WTC11 (cell line): Measurements from ENCODE around the gene ASB3. TPM values are rescaled to one million over a fixed set of nuclear protein-coding genes. Genes with fewer than 3 reads are reported as not detected.
"Not testable (repeated sequence)": the region's sequence is repeated elsewhere in the genome, so short reads cannot be mapped to it uniquely, and the experiment has no call there.

Source experiments
- ATAC-seq: fragments of 200-7000 bp; cut with Tn5 transposase; 2 replicates; pipeline ENCODE4 v1.10.0; 2021; ENCODE audit warnings: mild to moderate bottlenecking, moderate library complexity
- CTCF ChIA-PET: fragments of 300-600 bp; sonication (Branson Sonifier 250); formaldehyde crosslinking; loops from one replicate; lab custom pipeline; 2021; ENCODE audit warnings: antibody characterized with exemption; lab: Charles Lee
- POLR2A ChIA-PET: fragments of 350-600 bp; sonication (Branson Sonifier 250); formaldehyde crosslinking; loops from one replicate; lab custom pipeline; 2021; ENCODE audit warnings: antibody characterized with exemption; lab: Charles Lee
- DNase-seq: peaks from one replicate; pipeline ENCODE4 v3.0.0; 2021; ENCODE audit warnings: low spot score
- H3K27ac Mint-ChIP-seq: 2 replicates; pipeline ENCODE4 v1.8.0; 2021; ENCODE audit warnings: mixed read lengths
- H3K27me3 Mint-ChIP-seq: 2 replicates; pipeline ENCODE4 v1.8.0; 2021; ENCODE audit warnings: low read depth, mild to moderate bottlenecking, moderate library complexity, mixed read lengths
- H3K36me3 Mint-ChIP-seq: 2 replicates; pipeline ENCODE4 v1.8.0; 2021; ENCODE audit warnings: mixed read lengths
- H3K4me1 Mint-ChIP-seq: 2 replicates; pipeline ENCODE4 v1.8.0; 2022; ENCODE audit warnings: mixed read lengths
- H3K4me3 Mint-ChIP-seq: 2 replicates; pipeline ENCODE4 v1.8.0; 2021; ENCODE audit warnings: mild to moderate bottlenecking, moderate library complexity, mixed read lengths
- H3K9me3 Mint-ChIP-seq: 2 replicates; pipeline ENCODE4 v1.8.0; 2021; ENCODE audit warnings: mixed read lengths
- CBFB ChIP-seq: sonication (generic); formaldehyde crosslinking; IDR thresholded peaks from 2 replicates; pipeline ENCODE4 v1.8.1; 2022; ENCODE audit warnings: mild to moderate bottlenecking, low read depth, missing genetic modification reagents
- CREB1 ChIP-seq: sonication (generic); formaldehyde crosslinking; IDR thresholded peaks from 2 replicates; pipeline ENCODE4 v1.8.0; 2023; ENCODE audit warnings: mild to moderate bottlenecking, missing genetic modification reagents
- ELF4 ChIP-seq: sonication (generic); formaldehyde crosslinking; IDR thresholded peaks from 2 replicates; pipeline ENCODE4 v1.8.1; 2022; ENCODE audit warnings: low read depth, mild to moderate bottlenecking, moderate library complexity, missing genetic modification reagents
- ESRRA ChIP-seq: sonication (generic); formaldehyde crosslinking; IDR thresholded peaks from 2 replicates; pipeline ENCODE4 v1.8.1; 2022; ENCODE audit warnings: mild to moderate bottlenecking, missing genetic modification reagents, borderline replicate concordance
- GRHL2 ChIP-seq: fragments of 250-450 bp; sonication (Bioruptor Pico); IDR thresholded peaks from 2 replicates; pipeline ENCODE4 v1.8.0; 2022; ENCODE audit warnings: mild to moderate bottlenecking, moderate library complexity; ENCODE audit not compliant: insufficient replicate concordance, severe bottlenecking
- MAX ChIP-seq: sonication (generic); formaldehyde crosslinking; IDR thresholded peaks from 2 replicates; pipeline ENCODE4 v1.8.0; 2022; ENCODE audit warnings: mild to moderate bottlenecking, missing genetic modification reagents
- MYBL2 ChIP-seq: sonication (generic); formaldehyde crosslinking; IDR thresholded peaks from 2 replicates; pipeline ENCODE4 v1.8.1; 2023; ENCODE audit warnings: mild to moderate bottlenecking, moderate library complexity, missing genetic modification reagents
- NFE2L1 ChIP-seq: sonication (generic); formaldehyde crosslinking; IDR thresholded peaks from 2 replicates; pipeline ENCODE4 v1.8.1; 2023; ENCODE audit warnings: missing genetic modification reagents
- NR3C1 ChIP-seq: sonication (generic); formaldehyde crosslinking; conservative IDR thresholded peaks from 2 replicates; pipeline ENCODE4 v1.8.1; 2023; ENCODE audit warnings: low read depth, mild to moderate bottlenecking, missing genetic modification reagents
- ZBTB21 ChIP-seq: sonication (generic); formaldehyde crosslinking; IDR thresholded peaks from 2 replicates; pipeline ENCODE4 v1.8.1; 2023; ENCODE audit warnings: mild to moderate bottlenecking, missing genetic modification reagents, borderline replicate concordance
- ZBTB43 ChIP-seq: sonication (generic); formaldehyde crosslinking; IDR thresholded peaks from 2 replicates; pipeline ENCODE4 v1.8.1; 2023; ENCODE audit warnings: mild to moderate bottlenecking, missing genetic modification reagents
- ZMAT4 ChIP-seq: fragments of 250-450 bp; sonication (Bioruptor Pico); IDR thresholded peaks from 2 replicates; pipeline ENCODE4 v1.9.0; 2021; ENCODE audit warnings: mild to moderate bottlenecking
- ZNF138 ChIP-seq: sonication (generic); formaldehyde crosslinking; conservative IDR thresholded peaks from 2 replicates; pipeline ENCODE4 v1.8.1; 2022; ENCODE audit warnings: mild to moderate bottlenecking, moderate library complexity, missing genetic modification reagents
- ZSCAN18 ChIP-seq: fragments of 250-450 bp; sonication (Bioruptor Pico); IDR thresholded peaks from 2 replicates; pipeline ENCODE4 v2.1.2; 2022; ENCODE audit warnings: mild to moderate bottlenecking, moderate library complexity
- total RNA-seq: library from RNA; stranded (reverse); gene quantifications from 3 replicates; pipeline ENCODE4 v1.2.3, GENCODE V29; 2021
- TF ChIP-seq, protein P1 (sequence below): sonication (generic); formaldehyde crosslinking; IDR thresholded peaks from 2 replicates; pipeline ENCODE4 v1.8.0; 2023; ENCODE audit warnings: mild to moderate bottlenecking, missing genetic modification reagents
- TF ChIP-seq, protein P2 (sequence below): sonication (generic); formaldehyde crosslinking; IDR thresholded peaks from 2 replicates; pipeline ENCODE4 v1.8.1; 2023; ENCODE audit warnings: mild to moderate bottlenecking, missing genetic modification reagents, moderate library complexity
- TF ChIP-seq, protein P3 (sequence below): sonication (generic); formaldehyde crosslinking; IDR thresholded peaks from 2 replicates; pipeline ENCODE4 v1.8.1; 2022; ENCODE audit warnings: low read depth, missing genetic modification reagents, borderline replicate concordance

ASB3 gene
- total RNA-seq, 1 experiment from 2014 or later: 30.2 TPM

GRCh38 chr2:53660886-53661285 lies 125.9 kb downstream of the ASB3 start (continued):
- TF ChIP-seq, protein P1, sequence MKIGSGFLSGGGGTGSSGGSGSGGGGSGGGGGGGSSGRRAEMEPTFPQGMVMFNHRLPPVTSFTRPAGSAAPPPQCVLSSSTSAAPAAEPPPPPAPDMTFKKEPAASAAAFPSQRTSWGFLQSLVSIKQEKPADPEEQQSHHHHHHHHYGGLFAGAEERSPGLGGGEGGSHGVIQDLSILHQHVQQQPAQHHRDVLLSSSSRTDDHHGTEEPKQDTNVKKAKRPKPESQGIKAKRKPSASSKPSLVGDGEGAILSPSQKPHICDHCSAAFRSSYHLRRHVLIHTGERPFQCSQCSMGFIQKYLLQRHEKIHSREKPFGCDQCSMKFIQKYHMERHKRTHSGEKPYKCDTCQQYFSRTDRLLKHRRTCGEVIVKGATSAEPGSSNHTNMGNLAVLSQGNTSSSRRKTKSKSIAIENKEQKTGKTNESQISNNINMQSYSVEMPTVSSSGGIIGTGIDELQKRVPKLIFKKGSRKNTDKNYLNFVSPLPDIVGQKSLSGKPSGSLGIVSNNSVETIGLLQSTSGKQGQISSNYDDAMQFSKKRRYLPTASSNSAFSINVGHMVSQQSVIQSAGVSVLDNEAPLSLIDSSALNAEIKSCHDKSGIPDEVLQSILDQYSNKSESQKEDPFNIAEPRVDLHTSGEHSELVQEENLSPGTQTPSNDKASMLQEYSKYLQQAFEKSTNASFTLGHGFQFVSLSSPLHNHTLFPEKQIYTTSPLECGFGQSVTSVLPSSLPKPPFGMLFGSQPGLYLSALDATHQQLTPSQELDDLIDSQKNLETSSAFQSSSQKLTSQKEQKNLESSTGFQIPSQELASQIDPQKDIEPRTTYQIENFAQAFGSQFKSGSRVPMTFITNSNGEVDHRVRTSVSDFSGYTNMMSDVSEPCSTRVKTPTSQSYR (CRISPR knock-in tag): no peak
- TF ChIP-seq NR3C1 (CRISPR knock-in tag): no peak
- TF ChIP-seq, all 79 proteins: peak for 0

GRCh38 chr2:53658474-53658873 lies 128.3 kb downstream of the ASB3 start:
- ATAC-seq, H3K4me3 Mint-ChIP-seq, CTCF ChIA-PET, H3K27ac Mint-ChIP-seq, POLR2A ChIA-PET, H3K27me3 Mint-ChIP-seq, H3K36me3 Mint-ChIP-seq, DNase-seq, H3K4me1 Mint-ChIP-seq: not testable (repeated sequence)
- H3K9me3 Mint-ChIP-seq: peaks cover 10% of the 10 kb centered on the region

- H3K27ac Mint-ChIP-seq: no peak overlapping the region
- ATAC-seq: no peak
- no peak overlapping the region for H3K4me3 Mint-ChIP-seq
- H3K4me1 Mint-ChIP-seq: peaks cover 5% of the 10 kb centered on the region
- H3K36me3 Mint-ChIP-seq: peaks cover 9% of the 10 kb centered on the region
- POLR2A ChIA-PET: no interaction called here
- no peak for TF ChIP-seq ELF4
- TF ChIP-seq ESRRA (CRISPR knock-in tag): no peak
- no peak for TF ChIP-seq ZNF138
- no peak for TF ChIP-seq GRHL2
- no peaks in the 10 kb centered on the region for H3K27me3 Mint-ChIP-seq
- CTCF ChIA-PET: no interaction called here
- no peak for DNase-seq
- peaks cover 26% of the 10 kb centered on the region for H3K9me3 Mint-ChIP-seq
Measured at GRCh38 chr2:53655256-53655655, 131.5 kb downstream of the ASB3 start.

GRCh38 chr2:53654396-53654795 lies 132.4 kb downstream of the ASB3 start:
- TF ChIP-seq CREB1 (no peak), ZBTB21 (CRISPR knock-in tag) (no peak), CBFB (CRISPR knock-in tag) (no peak), ZMAT4 (CRISPR knock-in tag) (no peak), ZBTB43 (CRISPR knock-in tag) (no peak), MYBL2 (CRISPR knock-in tag) (no peak), ZSCAN18 (CRISPR knock-in tag) (no peak), MAX (no peak), NFE2L1 (CRISPR knock-in tag) (no peak)
- TF ChIP-seq, protein P2, sequence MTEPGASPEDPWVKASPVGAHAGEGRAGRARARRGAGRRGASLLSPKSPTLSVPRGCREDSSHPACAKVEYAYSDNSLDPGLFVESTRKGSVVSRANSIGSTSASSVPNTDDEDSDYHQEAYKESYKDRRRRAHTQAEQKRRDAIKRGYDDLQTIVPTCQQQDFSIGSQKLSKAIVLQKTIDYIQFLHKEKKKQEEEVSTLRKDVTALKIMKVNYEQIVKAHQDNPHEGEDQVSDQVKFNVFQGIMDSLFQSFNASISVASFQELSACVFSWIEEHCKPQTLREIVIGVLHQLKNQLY (CRISPR knock-in tag): no peak
- TF ChIP-seq, protein P1 (CRISPR knock-in tag): no peak
- TF ChIP-seq, protein P3, sequence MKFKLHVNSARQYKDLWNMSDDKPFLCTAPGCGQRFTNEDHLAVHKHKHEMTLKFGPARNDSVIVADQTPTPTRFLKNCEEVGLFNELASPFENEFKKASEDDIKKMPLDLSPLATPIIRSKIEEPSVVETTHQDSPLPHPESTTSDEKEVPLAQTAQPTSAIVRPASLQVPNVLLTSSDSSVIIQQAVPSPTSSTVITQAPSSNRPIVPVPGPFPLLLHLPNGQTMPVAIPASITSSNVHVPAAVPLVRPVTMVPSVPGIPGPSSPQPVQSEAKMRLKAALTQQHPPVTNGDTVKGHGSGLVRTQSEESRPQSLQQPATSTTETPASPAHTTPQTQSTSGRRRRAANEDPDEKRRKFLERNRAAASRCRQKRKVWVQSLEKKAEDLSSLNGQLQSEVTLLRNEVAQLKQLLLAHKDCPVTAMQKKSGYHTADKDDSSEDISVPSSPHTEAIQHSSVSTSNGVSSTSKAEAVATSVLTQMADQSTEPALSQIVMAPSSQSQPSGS (CRISPR knock-in tag): no peak
- ATAC-seq: no peak
- POLR2A ChIA-PET: interaction anchor here (0.5 kb wide), 1 partner anchor 14 kb away, joined by 5 read pairs; no protein-coding TSS in a partner anchor
- peaks cover 9% of the 10 kb centered on the region for H3K36me3 Mint-ChIP-seq
- H3K4me3 Mint-ChIP-seq: no peak overlapping the region
- no peak overlapping the region for H3K27ac Mint-ChIP-seq
- H3K9me3 Mint-ChIP-seq: peaks cover 26% of the 10 kb centered on the region
- CTCF ChIA-PET: no interaction called here
- no peak for DNase-seq
- H3K27me3 Mint-ChIP-seq: no peaks in the 10 kb centered on the region
- H3K4me1 Mint-ChIP-seq: peaks cover 5% of the 10 kb centered on the region
